Activated T-cell treated with anti-CD3 and anti-CD28 coated beads, Interleukin-2, amount 50 U/mL, for 72 hours (primary cell): ENCODE data around the gene SH3BP5. TPM values are rescaled to one million over a fixed set of nuclear protein-coding genes. Genes with fewer than 3 reads are reported as not detected.
A peak's percentile ranks its signal among the peaks of the same experiment; 100 is the strongest.

Source experiments
- ATAC-seq, 2 donors: fragments of 150-1000 bp; cut with Tn5 transposase; replicated peaks in 1 of 2; 2 replicates each; pipeline ENCODE4 v1.10.0; 2021; ENCODE audit warnings: moderate library complexity in 2 of 2, mild to moderate bottlenecking in 1 of 2
- DNase-seq, 2 donors: peaks; one replicate each; pipeline ENCODE4 v3.0.0; 2021 to 2022; ENCODE audit warnings: mixed read lengths in 1 of 2
- H3K27ac Mint-ChIP-seq: one replicate; pipeline ENCODE4 v1.8.0; 2022; ENCODE audit warnings: mild to moderate bottlenecking, moderate library complexity, mixed read lengths
- H3K27me3 Mint-ChIP-seq: one replicate; pipeline ENCODE4 v1.8.0; 2022; ENCODE audit warnings: low read depth, mixed read lengths
- H3K36me3 Mint-ChIP-seq, 2 donors: one replicate each; pipeline ENCODE4 v1.8.0; 2022; ENCODE audit warnings: mixed read lengths in 2 of 2, mild to moderate bottlenecking in 1 of 2; ENCODE audit not compliant: insufficient read depth in 2 of 2
- H3K4me1 Mint-ChIP-seq: one replicate; pipeline ENCODE4 v1.8.0; 2022; ENCODE audit warnings: low read depth, mixed read lengths
- H3K4me3 Mint-ChIP-seq, 2 donors: one replicate each; pipeline ENCODE4 v1.8.0; 2022; ENCODE audit warnings: mild to moderate bottlenecking in 2 of 2, mixed read lengths in 2 of 2, moderate library complexity in 2 of 2
- H3K9me3 Mint-ChIP-seq, 2 donors: one replicate each; pipeline ENCODE4 v1.8.0; 2022; ENCODE audit warnings: mixed read lengths in 2 of 2
- total RNA-seq, 2 donors: library from RNA; stranded (reverse); gene quantifications; one replicate each; pipeline ENCODE4 v1.2.3, GENCODE V29; 2022

Gene SH3BP5
- total RNA-seq, 2 donors from 2014 or later = 7.4 to 19.6 TPM

- no peaks in the 10 kb centered on the region for H3K27me3 Mint-ChIP-seq
- no peaks in the 10 kb centered on the region for H3K9me3 Mint-ChIP-seq
- no peak overlapping the region for H3K27ac Mint-ChIP-seq
- no peak for DNase-seq
- peaks cover 61% of the 10 kb centered on the region for H3K4me1 Mint-ChIP-seq
- peaks cover 0 to 4% of the 10 kb centered on the region in 2 donors for H3K36me3 Mint-ChIP-seq
- no peak for ATAC-seq
- peak overlapping the region in 1 of 2 donors; percentile 28 for H3K4me3 Mint-ChIP-seq
Measured at GRCh38 chr3:15327941-15328340, 4.4 kb downstream of the SH3BP5 start.

- Mint-ChIP-seq H3K4me1 (peaks cover 56% of the 10 kb centered on the region), H3K27me3 (no peaks in the 10 kb centered on the region), H3K27ac (no peak overlapping the region), H3K4me3 (no peak overlapping the region), H3K36me3 (peaks cover 0 to 2% of the 10 kb centered on the region in 2 donors), H3K9me3 (no peaks in the 10 kb centered on the region)
- DNase-seq (no peak), ATAC-seq (no peak)
Measured at GRCh38 chr3:15326673-15327072, 5.7 kb downstream of the SH3BP5 start.

GRCh38 chr3:15326037-15326436 lies 6.3 kb downstream of the SH3BP5 start:
- Mint-ChIP-seq H3K4me3 (no peak overlapping the region), H3K27ac (no peak overlapping the region), H3K9me3 (no peaks in the 10 kb centered on the region), H3K27me3 (no peaks in the 10 kb centered on the region), H3K4me1 (peaks cover 55% of the 10 kb centered on the region), H3K36me3 (no peaks in the 10 kb centered on the region)
- DNase-seq = no peak
- no peak for ATAC-seq

GRCh38 chr3:15325228-15325627 lies 7.2 kb downstream of the SH3BP5 start:
- H3K27ac Mint-ChIP-seq = no peak overlapping the region
- no peaks in the 10 kb centered on the region for H3K27me3 Mint-ChIP-seq
- ATAC-seq (no peak), DNase-seq (no peak)
- no peaks in the 10 kb centered on the region for H3K36me3 Mint-ChIP-seq
- peaks cover 59% of the 10 kb centered on the region for H3K4me1 Mint-ChIP-seq
- no peak overlapping the region for H3K4me3 Mint-ChIP-seq
- H3K9me3 Mint-ChIP-seq = no peaks in the 10 kb centered on the region

- DNase-seq = no peak
- Mint-ChIP-seq H3K27ac (no peak overlapping the region), H3K36me3 (no peaks in the 10 kb centered on the region), H3K4me1 (peaks cover 59% of the 10 kb centered on the region), H3K4me3 (no peak overlapping the region), H3K27me3 (no peaks in the 10 kb centered on the region), H3K9me3 (no peaks in the 10 kb centered on the region)
- ATAC-seq = no peak
Measured at GRCh38 chr3:15324379-15324808, 8.0 kb downstream of the SH3BP5 start.

GRCh38 chr3:15323063-15323462 lies 9.3 kb downstream of the SH3BP5 start:
- Mint-ChIP-seq H3K36me3 (no peaks in the 10 kb centered on the region), H3K4me3 (no peak overlapping the region), H3K27ac (no peak overlapping the region), H3K9me3 (no peaks in the 10 kb centered on the region), H3K4me1 (peaks cover 50% of the 10 kb centered on the region), H3K27me3 (no peaks in the 10 kb centered on the region)
- DNase-seq (no peak), ATAC-seq (no peak)

GRCh38 chr3:15321349-15321748 lies 11.0 kb downstream of the SH3BP5 start:
- H3K9me3 Mint-ChIP-seq = no peaks in the 10 kb centered on the region
- no peak overlapping the region for H3K4me3 Mint-ChIP-seq
- H3K36me3 Mint-ChIP-seq = no peaks in the 10 kb centered on the region
- ATAC-seq = no peak
- DNase-seq = no peak
- peaks cover 51% of the 10 kb centered on the region for H3K4me1 Mint-ChIP-seq
- H3K27me3 Mint-ChIP-seq = no peaks in the 10 kb centered on the region
- H3K27ac Mint-ChIP-seq = no peak overlapping the region

- H3K4me3 Mint-ChIP-seq = peak overlapping the region in 1 of 2 donors; percentile 53
- DNase-seq (no peak), ATAC-seq (no peak)
- H3K27ac Mint-ChIP-seq = peak overlapping the region; percentile 61
- H3K27me3 Mint-ChIP-seq = no peaks in the 10 kb centered on the region
- H3K4me1 Mint-ChIP-seq = peaks cover 59% of the 10 kb centered on the region
- H3K36me3 Mint-ChIP-seq = no peaks in the 10 kb centered on the region
- no peaks in the 10 kb centered on the region for H3K9me3 Mint-ChIP-seq
Measured at GRCh38 chr3:15319575-15319974, 12.8 kb downstream of the SH3BP5 start.

GRCh38 chr3:15319136-15319535 lies 13.2 kb downstream of the SH3BP5 start:
- Mint-ChIP-seq H3K4me1 (peaks cover 63% of the 10 kb centered on the region), H3K27ac (peak overlapping the region; percentile 24)

GRCh38 chr3:15318661-15319060 lies 13.7 kb downstream of the SH3BP5 start:
- ATAC-seq = no peak
- no peak overlapping the region for H3K4me3 Mint-ChIP-seq
- no peaks in the 10 kb centered on the region for H3K9me3 Mint-ChIP-seq
- no peak for DNase-seq
- H3K27ac Mint-ChIP-seq = no peak overlapping the region
- no peaks in the 10 kb centered on the region for H3K27me3 Mint-ChIP-seq
- H3K36me3 Mint-ChIP-seq = no peaks in the 10 kb centered on the region
- peaks cover 68% of the 10 kb centered on the region for H3K4me1 Mint-ChIP-seq

More at GRCh38 chr3:15319136-15319535, 13.2 kb downstream of the SH3BP5 start:
- Mint-ChIP-seq H3K9me3 (no peaks in the 10 kb centered on the region), H3K27me3 (no peaks in the 10 kb centered on the region), H3K4me3 (peak overlapping the region in 1 of 2 donors; percentile 53), H3K36me3 (no peaks in the 10 kb centered on the region)
- DNase-seq (no peak), ATAC-seq (no peak)

- ATAC-seq (no peak), DNase-seq (no peak)
- H3K9me3 Mint-ChIP-seq = no peaks in the 10 kb centered on the region
- no peaks in the 10 kb centered on the region for H3K27me3 Mint-ChIP-seq
- H3K27ac Mint-ChIP-seq = peak overlapping the region; percentile 14
- no peaks in the 10 kb centered on the region for H3K36me3 Mint-ChIP-seq
- peaks cover 81% of the 10 kb centered on the region for H3K4me1 Mint-ChIP-seq
- peak overlapping the region; percentile 66 for H3K4me3 Mint-ChIP-seq
Measured at GRCh38 chr3:15316998-15317435, 15.4 kb downstream of the SH3BP5 start.

- Mint-ChIP-seq H3K4me1 (peaks cover 86% of the 10 kb centered on the region), H3K27ac (no peak overlapping the region), H3K9me3 (no peaks in the 10 kb centered on the region), H3K4me3 (peak overlapping the region in 1 of 2 donors; percentile 15), H3K36me3 (no peaks in the 10 kb centered on the region), H3K27me3 (no peaks in the 10 kb centered on the region)
- ATAC-seq = no peak
- DNase-seq = no peak
Measured at GRCh38 chr3:15315003-15315402, 17.4 kb downstream of the SH3BP5 start.

GRCh38 chr3:15314276-15314675 lies 18.1 kb downstream of the SH3BP5 start:
- no peak overlapping the region for H3K4me3 Mint-ChIP-seq
- no peaks in the 10 kb centered on the region for H3K36me3 Mint-ChIP-seq
- ATAC-seq (no peak), DNase-seq (no peak)
- H3K27me3 Mint-ChIP-seq = no peaks in the 10 kb centered on the region
- H3K4me1 Mint-ChIP-seq = peaks cover 86% of the 10 kb centered on the region
- no peak overlapping the region for H3K27ac Mint-ChIP-seq
- H3K9me3 Mint-ChIP-seq = no peaks in the 10 kb centered on the region

GRCh38 chr3:15313461-15313860 lies 18.9 kb downstream of the SH3BP5 start:
- H3K36me3 Mint-ChIP-seq = no peaks in the 10 kb centered on the region
- ATAC-seq (no peak), DNase-seq (peak in 1 of 2 donors; percentile 31)
- H3K4me1 Mint-ChIP-seq = peaks cover 90% of the 10 kb centered on the region
- H3K9me3 Mint-ChIP-seq = no peaks in the 10 kb centered on the region
- H3K4me3 Mint-ChIP-seq = peak overlapping the region in 1 of 2 donors; percentile 16
- H3K27me3 Mint-ChIP-seq = no peaks in the 10 kb centered on the region
- H3K27ac Mint-ChIP-seq = no peak overlapping the region
